NCI-H2171 (cell line): Measurements from ENCODE around the gene KHSRP.
"Not testable (repeated sequence)": the region's sequence is repeated elsewhere in the genome, so short reads cannot be mapped to it uniquely, and the experiment has no call there.

Experiments used
- DNase-seq: peaks from one replicate; lab custom pipeline; 2025; lab: John Stamatoyannopoulos, UW

The KHSRP gene

DNA sequence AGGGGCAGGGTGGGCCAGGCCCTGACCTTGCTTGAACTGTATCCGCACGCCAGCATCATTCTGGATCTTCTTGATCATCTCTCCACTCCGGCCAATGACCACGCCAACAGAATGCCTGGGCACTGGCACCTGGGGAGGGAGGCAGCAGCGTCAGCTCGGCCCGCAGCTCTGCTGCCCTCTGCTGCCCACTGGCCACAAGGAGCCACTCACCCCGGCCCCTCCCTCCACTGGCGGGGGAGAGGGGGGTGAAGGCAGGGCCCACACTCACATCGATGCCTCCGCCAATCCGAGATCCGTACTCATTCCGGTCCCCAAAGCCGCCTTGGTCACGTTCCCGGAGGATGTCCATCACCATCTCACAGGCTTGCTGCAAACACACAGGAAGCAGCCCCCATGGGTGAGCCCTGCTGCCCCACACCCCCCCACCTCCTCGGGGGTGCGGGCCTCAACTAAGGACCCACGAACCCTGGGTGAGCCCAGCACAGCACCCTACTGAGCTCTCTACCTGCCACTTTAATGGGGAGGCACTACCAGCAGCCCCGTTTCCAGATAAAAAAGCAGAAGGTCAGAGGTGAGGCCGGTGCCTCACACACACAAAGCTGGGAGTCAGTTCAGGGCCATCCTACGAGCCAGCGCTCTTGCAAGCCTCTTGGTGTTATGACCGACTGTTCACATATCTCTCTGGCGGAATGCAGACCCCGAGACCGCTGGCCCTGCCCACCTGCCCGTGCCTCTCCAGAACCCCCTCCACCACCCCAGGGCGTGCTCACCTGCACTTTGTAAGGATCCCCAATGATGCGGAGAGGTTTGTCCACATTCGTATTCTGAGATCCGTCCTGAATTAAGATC is 6.7 kb downstream of the KHSRP start:
- no peak for DNase-seq

DNA sequence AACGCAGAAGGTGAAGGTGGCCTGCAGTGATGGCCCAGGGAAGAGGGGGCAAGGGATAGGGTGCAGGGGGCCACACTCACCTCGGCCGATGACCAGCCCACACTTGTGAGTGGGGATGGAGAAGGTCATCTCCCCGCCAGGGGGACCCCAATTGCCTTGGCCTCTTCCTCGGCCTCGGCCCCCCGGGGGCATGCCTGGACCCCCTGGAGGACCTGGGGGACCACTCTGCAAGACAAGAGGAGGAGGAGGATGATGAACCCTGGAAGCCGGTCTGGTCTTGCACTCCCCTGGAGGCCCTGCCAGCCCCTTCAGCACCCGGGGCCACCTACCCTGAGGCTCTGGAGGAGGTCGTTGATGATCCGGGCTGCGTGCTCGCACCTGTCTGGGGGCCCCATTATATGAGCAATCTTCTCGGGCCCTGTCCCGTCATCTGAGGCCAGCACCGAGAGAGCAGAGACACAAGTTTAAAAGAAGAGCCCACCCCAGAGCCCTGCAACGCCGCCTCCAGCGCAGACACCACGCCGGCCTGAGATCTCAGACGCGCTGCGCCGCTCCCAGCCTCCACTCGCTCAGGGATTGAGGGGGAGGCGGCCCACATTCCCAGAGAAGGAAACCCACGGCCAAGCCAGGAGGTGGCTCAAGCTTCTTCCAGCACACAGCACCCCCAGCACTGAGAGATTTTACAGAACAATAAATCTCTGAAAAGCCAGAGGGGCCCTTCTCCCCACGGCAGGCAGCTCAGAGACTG is 7.8 kb downstream of the KHSRP start:
- DNase-seq, result no peak

DNA sequence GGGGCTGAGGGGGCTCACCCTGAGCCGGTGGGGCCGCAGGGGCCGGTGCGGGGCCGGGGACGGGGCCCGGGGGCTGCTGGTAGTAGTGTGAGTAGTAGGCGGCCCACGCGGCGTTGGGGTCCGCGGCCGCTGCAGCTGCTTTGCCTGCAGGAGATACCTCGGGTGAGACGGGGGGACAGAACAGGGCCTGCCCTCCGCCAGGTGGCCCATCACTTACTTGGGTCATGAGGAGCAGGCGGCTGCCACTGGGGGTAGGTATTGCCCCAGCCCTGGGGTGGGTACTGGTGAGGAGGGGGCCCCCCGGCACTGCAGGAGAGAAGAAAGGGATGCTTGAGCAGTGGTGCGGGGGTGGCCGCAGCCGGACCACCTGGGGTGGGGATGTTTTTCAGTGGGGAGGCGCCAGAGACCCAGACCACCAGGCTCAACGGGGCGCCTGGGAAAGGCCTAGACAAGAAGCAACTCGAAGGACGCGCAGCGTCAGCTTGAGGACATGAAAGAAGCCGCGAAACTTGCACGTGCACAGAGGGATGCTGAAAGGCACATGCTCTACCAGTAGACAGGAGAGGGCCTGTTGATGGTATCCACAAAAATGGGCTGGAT is 8.9 kb downstream of the KHSRP start:
- DNase-seq, result no peak

DNA sequence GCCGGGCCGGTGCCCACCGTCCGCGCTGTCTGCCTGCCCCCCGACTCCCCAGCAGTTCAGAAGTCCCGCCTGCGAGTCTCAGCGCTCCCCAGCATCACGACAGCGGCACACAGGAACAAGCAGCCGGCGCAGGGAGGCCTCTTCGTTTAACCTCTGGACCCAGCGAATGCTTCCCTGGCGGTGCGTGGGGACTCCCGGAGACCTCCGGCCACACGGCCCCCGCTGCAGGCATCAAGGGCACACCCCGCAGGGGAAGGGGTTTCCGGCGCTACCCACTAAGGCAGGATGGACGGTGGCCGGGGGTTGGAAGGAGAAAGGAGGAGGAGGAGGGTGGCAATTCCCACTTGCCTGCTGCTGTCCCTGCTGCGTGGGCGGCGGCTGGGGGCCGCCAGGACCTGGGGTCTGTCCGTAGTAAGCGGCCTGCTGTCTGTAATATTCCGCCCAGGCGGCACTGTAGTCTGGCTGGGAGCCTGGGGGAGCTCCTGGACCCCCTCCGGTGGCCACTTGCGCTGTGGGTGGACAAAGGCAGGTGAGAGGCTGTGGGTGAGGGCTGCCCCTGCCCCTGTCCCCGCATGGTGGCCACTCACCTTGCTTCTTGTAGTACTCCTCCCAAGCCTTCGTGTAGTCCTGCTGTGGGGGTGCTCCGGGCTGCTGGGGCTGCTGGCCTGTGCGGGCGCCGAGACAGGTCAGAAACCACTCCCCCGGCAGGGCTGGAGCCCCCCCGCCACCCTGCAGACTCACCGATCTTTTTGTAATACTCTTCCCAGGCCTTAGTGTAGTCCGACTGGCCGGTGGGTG is 9.6 kb downstream of the KHSRP start:
- no peak for DNase-seq

DNA sequence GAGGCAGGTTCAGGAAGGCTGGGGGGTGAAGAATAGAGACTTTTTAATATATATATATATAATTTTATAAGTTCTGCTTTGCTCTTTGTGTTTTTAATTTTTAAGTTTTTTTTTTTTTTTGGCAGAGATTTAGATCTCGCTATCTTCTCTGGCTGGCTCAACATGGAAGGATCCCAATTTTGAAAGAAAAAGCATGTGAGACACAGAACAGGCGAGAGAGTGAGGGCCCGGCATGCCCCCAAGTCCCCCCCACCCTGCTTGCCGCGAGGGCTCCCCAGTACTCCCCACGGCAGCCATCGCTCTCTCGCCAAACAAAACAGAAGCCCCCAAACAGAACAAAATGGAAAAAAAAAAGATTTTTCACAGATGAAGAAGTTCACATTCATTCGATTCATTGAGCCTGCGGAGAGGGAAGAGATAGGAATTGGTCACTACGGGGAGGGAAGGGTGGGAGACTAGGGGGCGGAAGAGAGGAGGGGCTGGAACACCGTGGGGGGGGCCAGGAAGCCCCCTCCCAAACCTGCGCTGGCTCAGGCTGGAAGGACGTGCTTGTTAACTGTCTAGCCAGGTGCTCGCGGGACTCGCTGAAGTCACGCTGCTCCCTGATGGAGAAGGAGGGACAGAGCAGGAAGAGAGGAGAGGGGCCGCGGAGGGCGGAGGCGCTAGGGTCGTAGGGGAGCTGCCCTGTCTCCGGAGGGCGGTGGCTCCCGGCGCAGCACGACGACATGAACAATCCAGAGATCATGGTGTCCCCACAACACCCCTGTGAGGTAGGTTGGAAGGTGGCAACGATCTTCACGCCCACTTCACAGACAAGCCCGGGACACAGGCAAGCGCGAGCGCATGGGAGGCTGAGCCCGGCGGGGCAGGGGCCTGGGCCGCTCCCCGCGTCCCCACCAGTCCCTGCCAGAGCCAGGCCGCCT is 10.6 kb downstream of the KHSRP start:
- no peak for DNase-seq

DNA sequence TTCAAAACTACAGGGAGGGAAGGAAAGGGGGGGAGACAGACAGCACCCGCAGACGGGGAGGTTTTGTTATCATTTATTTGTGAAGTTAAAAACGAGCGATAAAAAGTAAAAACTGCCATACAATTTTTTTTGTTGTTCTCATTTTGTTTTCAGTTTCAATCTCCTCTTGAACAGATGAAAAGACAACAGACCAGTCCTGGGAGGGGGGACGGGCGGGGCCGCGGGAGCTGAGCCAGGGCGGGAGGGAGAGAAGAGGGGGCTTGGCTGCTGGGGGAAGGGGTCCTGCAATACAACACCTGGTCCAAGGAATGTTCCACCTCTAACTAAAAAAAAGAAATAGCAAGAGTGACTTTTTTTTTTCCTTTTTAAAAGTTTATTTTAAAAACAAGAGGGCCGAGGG is 11.3 kb downstream of the KHSRP start:
- DNase-seq, result no peak

DNA sequence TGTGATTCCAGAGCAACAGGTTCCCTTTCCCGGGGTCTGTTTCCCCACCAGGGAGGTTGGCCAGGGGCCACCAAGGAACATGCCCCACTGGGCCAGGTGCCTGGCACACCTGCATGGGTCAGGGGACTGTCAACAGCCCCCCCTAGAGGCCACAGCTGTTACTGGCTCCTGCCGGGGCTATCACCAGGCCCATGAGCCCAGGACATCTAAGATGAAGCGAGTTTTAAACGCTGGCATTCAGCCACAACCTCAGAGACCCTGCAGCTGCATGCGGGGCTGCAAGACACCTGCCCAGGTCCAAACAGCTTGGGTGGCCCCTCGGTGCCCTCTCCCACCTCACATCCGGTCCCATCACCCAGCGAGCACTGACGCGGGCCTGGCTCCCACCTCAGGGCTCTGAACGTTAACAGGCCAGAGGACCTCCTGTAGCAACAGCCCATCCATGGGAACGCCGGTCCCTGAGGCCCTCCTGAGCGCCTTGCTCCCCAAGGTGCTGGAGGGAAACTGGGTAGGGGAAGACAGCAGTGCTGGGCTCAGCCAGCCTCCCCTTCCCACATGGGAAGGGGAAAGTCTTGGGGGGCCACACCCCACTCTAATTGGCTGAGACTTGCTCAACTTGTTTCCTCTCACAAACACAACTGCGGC is 12.0 kb downstream of the KHSRP start:
- DNase-seq, result peak; percentile 13

DNA sequence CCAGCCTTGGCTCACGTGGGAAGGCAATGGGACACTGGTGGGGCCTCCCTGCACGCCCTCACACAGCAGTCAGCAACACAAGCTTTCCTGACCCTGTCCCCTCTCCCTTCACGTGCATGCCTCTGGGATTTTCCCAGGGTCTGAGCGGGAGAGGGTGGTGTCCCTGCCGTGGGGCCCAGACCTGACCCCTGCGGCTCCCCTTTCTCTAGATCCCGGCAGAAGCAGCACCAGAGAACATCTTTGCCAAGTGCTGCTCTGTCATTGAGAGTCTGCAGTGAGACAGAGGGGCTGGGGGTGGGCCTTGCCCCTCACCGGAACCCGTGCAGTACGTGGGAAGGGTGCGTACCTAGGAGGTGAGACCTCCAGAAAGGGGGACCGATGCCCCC is 12.6 kb downstream of the KHSRP start:
- DNase-seq, result no peak

DNA sequence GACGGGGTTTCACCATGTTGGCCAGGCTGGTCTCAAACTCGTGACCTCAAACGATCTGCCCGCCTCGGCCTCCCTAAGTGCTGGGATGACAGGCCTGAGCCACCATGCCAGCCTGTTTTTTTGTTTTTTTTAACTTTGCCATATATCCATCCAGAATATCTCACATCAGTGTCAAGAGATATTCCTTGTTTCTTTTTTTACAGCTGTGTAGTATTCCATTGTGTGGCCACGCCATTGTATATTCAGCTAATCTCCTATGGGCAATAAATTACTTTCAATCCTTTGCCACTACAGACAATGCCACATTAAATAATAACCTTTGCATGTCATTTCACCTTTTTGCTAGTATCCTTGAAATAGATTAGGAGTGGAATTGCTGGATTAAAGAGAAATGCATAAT is 15.3 kb downstream of the KHSRP start:
- DNase-seq, result no peak

DNA sequence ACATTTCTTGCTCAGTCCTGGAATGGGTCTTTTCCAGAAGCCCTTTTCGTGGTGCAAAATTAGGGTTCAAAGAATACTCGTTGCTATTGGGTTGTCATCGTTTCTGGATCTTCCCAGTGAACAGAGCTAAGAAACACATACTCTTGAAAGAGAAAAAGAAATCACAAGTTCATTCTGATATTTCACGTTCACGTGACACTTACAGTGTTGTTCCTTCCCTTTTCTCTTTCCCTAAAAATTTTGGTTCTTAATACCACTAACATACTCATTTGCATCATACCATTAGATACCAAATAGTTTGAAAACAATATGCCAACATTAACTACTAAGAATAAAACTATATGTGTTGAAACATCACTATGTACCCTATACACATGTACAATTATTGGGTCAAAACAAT is 18.2 kb downstream of the KHSRP start:
- no peak for DNase-seq

DNA sequence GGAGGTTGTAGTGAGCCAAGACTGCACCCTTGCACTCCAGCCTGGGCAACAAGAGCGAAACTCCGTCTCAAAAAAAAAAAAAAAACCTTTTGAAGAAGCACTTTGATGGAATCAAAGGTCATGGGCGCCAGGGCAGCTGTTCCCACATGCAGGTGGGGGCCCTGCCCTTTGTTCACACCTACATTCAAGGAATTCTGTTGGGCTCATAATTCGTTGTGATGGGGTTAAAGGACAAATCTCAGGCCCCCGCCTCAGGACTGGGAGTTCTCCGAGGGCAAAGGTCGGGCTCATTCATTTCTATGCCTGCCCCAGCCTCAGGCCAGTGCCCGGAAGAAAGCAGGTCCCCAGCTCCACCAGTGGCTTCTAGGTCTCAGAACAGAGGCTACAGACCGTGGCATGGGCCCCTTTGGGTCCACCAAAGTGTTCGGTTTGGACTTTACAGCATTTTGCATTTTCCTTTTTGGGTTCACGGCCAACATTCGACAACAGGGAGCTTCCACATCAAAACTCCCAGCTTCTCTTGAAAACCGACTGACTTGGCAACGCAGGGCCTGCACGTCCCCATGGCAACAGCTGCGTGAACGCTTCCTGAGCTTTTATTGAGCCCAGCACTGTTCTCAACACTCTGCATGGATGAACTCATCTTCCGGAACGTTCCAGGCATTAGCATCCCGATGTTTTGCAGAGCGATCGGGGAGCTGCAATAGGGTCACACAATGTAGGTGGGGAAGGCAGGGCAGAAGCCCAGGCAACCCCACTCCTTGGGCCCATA is 21.6 kb downstream of the KHSRP start:
- DNase-seq, result no peak

DNA sequence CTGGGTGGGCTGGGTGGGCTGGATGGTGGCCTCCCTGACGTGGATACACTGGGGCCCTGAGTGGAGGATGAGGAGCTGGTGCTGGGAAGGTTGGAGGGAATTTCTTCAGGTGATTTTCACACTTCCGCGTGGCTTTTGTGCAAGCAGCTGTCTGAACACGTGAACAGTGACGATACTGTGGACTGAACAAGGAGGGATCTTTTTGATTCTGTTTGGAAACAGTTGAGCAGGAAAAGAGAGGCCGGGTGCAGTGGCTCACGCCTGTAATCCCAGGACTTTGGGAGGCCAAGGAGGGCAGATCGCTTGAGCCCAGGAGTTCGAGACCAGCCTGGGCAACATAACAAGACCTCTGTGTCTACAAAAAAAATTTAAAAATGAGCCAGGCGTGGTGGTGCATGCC is 22.6 kb downstream of the KHSRP start:
- DNase-seq, result no peak

DNA sequence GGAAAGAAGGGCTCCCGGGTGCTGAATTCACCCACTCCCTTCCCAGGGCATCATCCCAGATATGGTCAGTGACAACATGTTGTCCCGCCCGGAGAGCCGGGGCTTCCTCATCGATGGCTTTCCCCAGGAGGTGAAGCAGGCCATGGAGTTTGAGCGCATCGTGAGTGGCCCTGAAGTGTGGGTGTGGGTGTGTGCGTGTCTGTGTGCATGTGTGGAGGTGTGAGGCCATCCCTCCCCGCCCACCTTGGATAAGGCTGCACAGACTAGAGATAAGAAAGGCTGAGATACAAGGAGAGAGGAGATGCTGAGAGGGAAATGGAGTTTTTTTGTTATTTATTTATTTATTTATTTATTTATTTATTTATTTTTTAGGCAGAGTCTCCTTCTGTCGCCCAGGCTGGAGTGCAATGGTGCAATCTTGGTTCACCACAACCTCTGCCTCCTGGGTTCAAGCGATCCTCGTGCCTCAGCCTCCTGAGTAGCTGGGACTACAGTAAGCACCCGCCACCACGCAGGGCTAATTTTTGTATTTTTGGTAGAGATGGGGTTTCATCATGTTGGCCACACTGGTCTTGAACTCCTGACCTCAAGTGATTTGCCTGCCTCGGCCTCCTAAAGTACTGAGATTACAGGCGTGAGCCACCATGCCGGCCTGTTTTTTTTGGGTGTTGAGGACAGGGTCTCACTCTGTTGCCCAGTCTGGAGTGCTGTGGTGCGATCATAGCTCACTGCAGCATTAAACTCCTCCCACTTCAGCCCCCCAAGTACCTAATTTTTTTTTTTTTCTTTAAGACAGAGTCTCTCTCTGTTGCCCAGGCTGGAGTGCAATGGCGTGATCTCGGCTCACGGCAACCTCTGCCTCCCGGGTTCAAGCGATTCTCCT is 24.3 kb downstream of the KHSRP start:
- DNase-seq, result not testable (repeated sequence)

DNA sequence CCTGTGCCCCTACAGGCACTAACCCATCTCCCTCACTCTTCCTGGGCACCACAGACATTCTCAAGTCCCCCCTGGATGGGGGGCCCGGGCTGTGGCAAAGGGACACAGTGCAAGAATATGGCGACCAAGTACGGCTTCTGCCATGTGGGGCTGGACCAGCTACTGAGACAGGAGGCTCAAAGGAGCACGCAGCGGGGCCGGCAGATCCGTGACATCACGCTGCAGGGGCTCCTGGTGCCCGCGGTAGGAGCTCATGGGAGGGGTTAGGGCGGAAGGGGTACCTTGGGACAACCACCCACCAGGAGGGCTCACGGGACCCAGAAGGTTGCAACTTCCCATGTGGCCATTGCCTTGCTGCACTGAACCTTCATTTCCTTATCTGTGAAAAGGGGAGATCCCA is 28.3 kb downstream of the KHSRP start:
- DNase-seq, result no peak

DNA sequence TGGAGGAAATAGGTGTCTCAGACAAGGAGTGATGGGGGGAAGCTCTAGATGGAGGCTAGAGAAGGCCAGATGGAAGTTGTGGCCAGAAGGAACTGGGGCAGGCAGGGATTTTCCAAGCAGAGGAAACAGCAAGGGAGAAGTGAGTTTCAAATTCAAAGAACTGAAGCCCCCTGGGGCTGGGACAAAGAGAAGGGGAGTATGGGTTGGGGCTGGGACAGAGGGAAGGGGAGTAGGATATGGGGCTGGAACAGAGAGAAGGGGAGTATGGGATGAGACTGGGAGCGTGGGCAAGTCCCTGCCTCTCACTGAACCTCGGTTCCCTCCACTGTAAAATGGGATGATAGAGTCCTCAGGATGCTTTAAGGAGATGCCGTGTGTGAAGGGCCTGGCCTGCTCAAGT is 29.8 kb downstream of the KHSRP start:
- no peak for DNase-seq

DNA sequence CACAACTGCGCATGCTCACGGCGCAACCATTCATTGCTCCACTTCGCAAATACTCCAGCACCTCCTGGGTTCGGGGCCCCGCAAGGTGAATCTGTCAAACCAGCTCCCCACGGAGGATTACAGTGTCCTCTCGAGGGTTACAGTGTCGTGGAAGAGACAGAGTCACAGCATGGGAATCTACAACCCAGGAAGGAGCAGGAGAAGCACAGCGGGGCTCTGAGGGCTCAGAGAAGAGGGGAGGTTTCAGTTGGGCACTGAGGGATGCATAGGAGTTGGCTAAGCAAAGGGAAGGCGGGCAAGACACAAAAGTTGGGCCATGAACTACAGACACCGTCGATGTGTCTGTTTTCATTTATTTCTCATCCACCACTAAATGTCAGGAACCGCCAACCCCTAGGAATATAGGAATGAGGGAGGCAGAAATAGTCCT is 30.6 kb downstream of the KHSRP start:
- DNase-seq, result peak; percentile 79

DNA sequence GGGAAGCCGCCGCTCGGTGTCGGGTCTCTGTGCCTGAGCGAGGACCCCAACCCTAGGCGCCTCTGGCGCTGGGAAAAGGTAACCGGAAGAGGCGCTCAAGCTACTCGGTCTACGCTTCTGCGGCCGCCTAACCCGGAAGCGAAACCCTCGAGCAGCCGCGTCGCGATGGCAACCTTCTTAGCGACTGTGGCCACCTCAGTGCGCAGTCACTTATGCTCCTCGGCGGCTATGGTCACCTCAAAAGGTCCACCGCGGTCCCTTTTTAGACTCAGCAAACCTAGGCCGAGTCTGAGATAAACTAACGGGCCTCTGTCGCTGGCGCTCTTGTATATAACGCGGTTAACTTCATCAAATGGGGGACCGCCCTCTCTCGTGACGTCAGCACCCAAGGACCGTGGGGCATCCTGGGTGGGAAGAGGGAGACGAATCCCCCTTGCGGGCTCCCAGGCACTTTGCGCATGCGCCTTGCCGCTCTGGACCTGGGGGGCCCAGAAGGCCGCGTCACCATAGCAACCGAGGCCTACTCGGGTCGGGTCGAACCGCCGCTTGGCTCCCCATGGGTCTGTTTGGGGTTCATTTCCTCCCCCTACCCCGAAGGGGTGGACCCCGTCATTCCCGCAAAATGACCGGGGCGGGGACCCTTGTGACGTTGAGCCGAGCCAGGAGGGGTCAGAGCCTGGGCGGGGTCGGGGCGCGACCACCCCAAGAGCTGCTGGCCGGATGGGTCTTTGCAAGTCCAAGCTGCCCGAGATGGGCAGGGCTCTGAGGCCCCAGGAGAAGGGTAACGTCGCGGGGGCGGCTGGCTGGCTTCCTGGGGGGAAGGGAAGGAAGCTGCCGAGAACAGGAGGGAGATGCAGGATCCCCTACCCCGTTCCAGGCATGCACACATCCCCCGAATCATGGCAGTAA is 31.3 kb downstream of the KHSRP start, which contains the start of gene GTF2F1:
GTF2F1 (minus strand) TSS at position 91 of the 909 bp plus-strand sequence. CDS start 169 bp downstream, outside the sequence.
- DNase-seq, result peak; percentile 93
